Loucy (cell line): ENCODE results near the gene AKAP11.

Source experiments
- H2AFZ ChIP-seq: fragments of 200-600 bp; sonication (generic); 2 replicates; pipeline ENCODE4 v1.6.0; 2016; ENCODE audit warnings: antibody characterized with exemption, mild to moderate bottlenecking, low read length, moderate library complexity
- H3F3A ChIP-seq: fragments of 200-600 bp; 2 replicates; pipeline ENCODE4 v1.6.0; 2016; ENCODE audit warnings: antibody characterized with exemption, low read depth, mild to moderate bottlenecking
- H3K27me3 ChIP-seq: fragments of 200-600 bp; sonication (generic); 2 replicates; pipeline ENCODE4 v1.6.1; 2014; ENCODE audit warnings: low read length, mild to moderate bottlenecking; ENCODE audit not compliant: insufficient read depth, poor library complexity, severe bottlenecking
- H3K36me3 ChIP-seq: fragments of 200-600 bp; sonication (generic); 2 replicates; pipeline ENCODE4 v1.6.1; 2016; ENCODE audit warnings: low read length; ENCODE audit not compliant: insufficient read depth
- H3K4me1 ChIP-seq: fragments of 200-600 bp; sonication (generic); 2 replicates; pipeline ENCODE4 v1.5.1; 2014; ENCODE audit warnings: low read length, mild to moderate bottlenecking; ENCODE audit not compliant: insufficient read depth, poor library complexity, severe bottlenecking
- H3K4me2 ChIP-seq: fragments of 200-600 bp; sonication (generic); 2 replicates; pipeline ENCODE4 v1.6.0; 2014; ENCODE audit warnings: antibody characterized with exemption, low read length, low read depth, mild to moderate bottlenecking; ENCODE audit not compliant: poor library complexity, severe bottlenecking
- H3K4me3 ChIP-seq: fragments of 200-600 bp; sonication (generic); 2 replicates; pipeline ENCODE4 v1.5.1; 2014; ENCODE audit warnings: low read length, mild to moderate bottlenecking, mixed read lengths; ENCODE audit not compliant: poor library complexity, severe bottlenecking
- H3K79me2 ChIP-seq: fragments of 200-600 bp; sonication (generic); 2 replicates; pipeline ENCODE4 v1.6.1; 2014; ENCODE audit warnings: low read length; ENCODE audit not compliant: insufficient read depth
- H3K9ac ChIP-seq: fragments of 200-600 bp; sonication (generic); 2 replicates; pipeline ENCODE4 v1.6.0; 2014; ENCODE audit warnings: mild to moderate bottlenecking, low read depth, low read length, moderate library complexity; ENCODE audit not compliant: poor library complexity, severe bottlenecking
- H3K9me2 ChIP-seq: fragments of 200-600 bp; sonication (generic); replicated peaks from 2 replicates; pipeline ENCODE4 v1.6.1; 2016; ENCODE audit warnings: low read depth, low read length, mixed read lengths
- H3K9me3 ChIP-seq: fragments of 200-600 bp; sonication (generic); 2 replicates; pipeline ENCODE4 v1.6.1; 2014; ENCODE audit warnings: mild to moderate bottlenecking, antibody characterized with exemption, low read length, low read depth; ENCODE audit not compliant: insufficient read depth
- H4K20me1 ChIP-seq: fragments of 200-600 bp; sonication (generic); 2 replicates; pipeline ENCODE4 v1.6.0; 2014; ENCODE audit warnings: antibody characterized with exemption, low read length, mild to moderate bottlenecking; ENCODE audit not compliant: insufficient read depth, poor library complexity, severe bottlenecking
- CTCF ChIP-seq: fragments of 200-600 bp; sonication (generic); conservative IDR thresholded peaks from 2 replicates; pipeline ENCODE4 v1.5.1; 2014; ENCODE audit warnings: mild to moderate bottlenecking, antibody characterized with exemption, low read length
- EZH2phosphoT487 ChIP-seq: fragments of 200-600 bp; IDR thresholded peaks from 2 replicates; pipeline ENCODE4 v1.6.1; 2018; ENCODE audit warnings: antibody characterized with exemption, mild to moderate bottlenecking, moderate library complexity, borderline replicate concordance

Gene AKAP11

GRCh38 chr13:42280537-42280936, 8.6 kb downstream of the AKAP11 start:
- Histone ChIP-seq H2AFZ (no peak overlapping the region), H3K4me1 (peaks cover 60% of the 10 kb centered on the region), H3K9me3 (no peaks in the 10 kb centered on the region), H3K36me3 (no peaks in the 10 kb centered on the region), H3K27me3 (no peaks in the 10 kb centered on the region), H3K9ac (no peak overlapping the region), H3K9me2 (no peaks in the 10 kb centered on the region), H3K4me3 (no peak overlapping the region), H3K4me2 (peak overlapping the region; percentile 49), H3F3A (no peaks in the 10 kb centered on the region), H4K20me1 (peaks cover 25% of the 10 kb centered on the region), H3K79me2 (peaks cover 69% of the 10 kb centered on the region)
- no peak for TF ChIP-seq CTCF
- TF ChIP-seq EZH2phosphoT487: no peak

- Histone ChIP-seq H3K27me3 (no peaks in the 10 kb centered on the region), H3K36me3 (peaks cover 9% of the 10 kb centered on the region; the same call in 1 of the 2 replicates), H4K20me1 (peaks cover 14% of the 10 kb centered on the region), H3K9me2 (no peaks in the 10 kb centered on the region), H2AFZ (no peak overlapping the region), H3F3A (no peaks in the 10 kb centered on the region), H3K9me3 (no peaks in the 10 kb centered on the region), H3K9ac (no peak overlapping the region), H3K4me1 (peaks cover 39% of the 10 kb centered on the region), H3K4me3 (no peak overlapping the region), H3K4me2 (peak overlapping the region; percentile 16), H3K79me2 (peaks cover 44% of the 10 kb centered on the region)
- TF ChIP-seq CTCF (no peak), EZH2phosphoT487 (no peak)
These were observed 11.6 kb downstream of the AKAP11 start for GRCh38 chr13:42283574-42283973.

GRCh38 chr13:42284068-42284467, 12.1 kb downstream of the AKAP11 start:
- Histone ChIP-seq H3K9me2 (no peaks in the 10 kb centered on the region), H3F3A (no peaks in the 10 kb centered on the region), H3K36me3 (peaks cover 14% of the 10 kb centered on the region; the same call in 1 of the 2 replicates), H3K4me3 (no peak overlapping the region), H3K79me2 (peaks cover 39% of the 10 kb centered on the region), H3K9ac (no peak overlapping the region), H3K27me3 (no peaks in the 10 kb centered on the region), H3K9me3 (no peaks in the 10 kb centered on the region), H4K20me1 (peaks cover 14% of the 10 kb centered on the region), H3K4me2 (peak overlapping the region; percentile 16), H3K4me1 (peaks cover 36% of the 10 kb centered on the region), H2AFZ (no peak overlapping the region)
- TF ChIP-seq EZH2phosphoT487 (no peak), CTCF (no peak)
